Endodermal cell (in vitro differentiated cells): ENCODE results near the gene ANLN. TPM values are rescaled to one million over a fixed set of nuclear protein-coding genes. Genes with fewer than 3 reads are reported as not detected.

Experiments
- DNase-seq: peaks from one replicate; pipeline ENCODE4 v3.0.0-alpha.2; 2017
- H3K27ac ChIP-seq: 2 replicates; pipeline ENCODE4 v1.5.1; 2013; ENCODE audit warnings: mild to moderate bottlenecking, low read depth, low read length, moderate library complexity
- H3K27me3 ChIP-seq: 2 replicates; pipeline ENCODE4 v1.6.1; 2013; ENCODE audit warnings: mild to moderate bottlenecking, low read length, moderate library complexity; ENCODE audit not compliant: insufficient read depth, control insufficient read depth, poor library complexity, severe bottlenecking
- H3K36me3 ChIP-seq: 2 replicates; pipeline ENCODE4 v1.7.0; 2013; ENCODE audit warnings: mild to moderate bottlenecking, low read length, moderate library complexity; ENCODE audit not compliant: control insufficient read depth, insufficient read depth
- H3K4me1 ChIP-seq: one replicate; pipeline ENCODE4 v1.7.0; 2013; ENCODE audit warnings: low read length; ENCODE audit not compliant: control insufficient read depth, insufficient read depth
- H3K4me3 ChIP-seq: 2 replicates; pipeline ENCODE4 v1.5.1; 2013; ENCODE audit warnings: mild to moderate bottlenecking, low read length, moderate library complexity
- H3K9ac ChIP-seq: 2 replicates; pipeline ENCODE4 v1.6.1; 2013; ENCODE audit warnings: mild to moderate bottlenecking, low read length, moderate library complexity; ENCODE audit not compliant: poor library complexity, severe bottlenecking; ENCODE audit errors: extremely low read depth
- H3K9me3 ChIP-seq: 2 replicates; pipeline ENCODE4 v1.6.1; 2013; ENCODE audit warnings: mild to moderate bottlenecking, low read length, moderate library complexity; ENCODE audit not compliant: control insufficient read depth
- H3K27ac Mint-ChIP-seq: 2 replicates; pipeline ENCODE4 v1.8.0; 2020; ENCODE audit warnings: mixed read lengths
- H3K27me3 Mint-ChIP-seq: 2 replicates; pipeline ENCODE4 v1.8.0; 2021; ENCODE audit warnings: mild to moderate bottlenecking, mixed read lengths; ENCODE audit not compliant: insufficient read depth
- H3K36me3 Mint-ChIP-seq: 2 replicates; pipeline ENCODE4 v1.8.0; 2020; ENCODE audit warnings: low read depth, mixed read lengths
- H3K4me1 Mint-ChIP-seq: 2 replicates; pipeline ENCODE4 v1.8.0; 2020; ENCODE audit warnings: mixed read lengths
- H3K4me3 Mint-ChIP-seq: 2 replicates; pipeline ENCODE4 v1.8.0; 2020; ENCODE audit warnings: mild to moderate bottlenecking, moderate library complexity, mixed read lengths
- H3K9me3 Mint-ChIP-seq: 2 replicates; pipeline ENCODE4 v1.8.0; 2020; ENCODE audit warnings: mild to moderate bottlenecking, mixed read lengths
- CTCF ChIP-seq: fragments of 200-600 bp; sonication (generic); conservative IDR thresholded peaks from 2 replicates; pipeline ENCODE4 v1.5.0; 2021; ENCODE audit warnings: antibody characterized with exemption, mild to moderate bottlenecking
- WGBS, 2 experiments: methylation state at CpG; one replicate each; pipeline versions ENCODE4 v1.1.5 to v1.1.7; 2013; ENCODE audit warnings: missing lambda C conversion rate in 2 of 2, mixed read lengths in 1 of 2; ENCODE audit not compliant: insufficient coverage in 1 of 2, insufficient read length in 1 of 2; 5-methylcytosine and 5-hydroxymethylcytosine counted together
- total RNA-seq, 2 donors: library from RNA; stranded (reverse); fragmentation: NEBNext Ultra II Directional in 1 of 2; extraction: Animal tissue kit (Norgen Biotek cat#: 25700) in 1 of 2; gene quantifications; 2 replicates in 1 of 2; 3 replicates in 1 of 2; pipeline ENCODE4 v1.2.1, GENCODE V29; 2021

ANLN gene
- total RNA-seq, 2 donors from 2014 or later: 78.6 to 138 TPM

- Mint-ChIP-seq H3K4me1 (peaks cover 11% of the 10 kb centered on the region), H3K9me3 (no peaks in the 10 kb centered on the region), H3K27me3 (no peaks in the 10 kb centered on the region), H3K36me3 (no peaks in the 10 kb centered on the region), H3K27ac (no peak overlapping the region), H3K4me3 (no peak overlapping the region)
- no peak for TF ChIP-seq CTCF
- Histone ChIP-seq H3K4me3 (no peak overlapping the region), H3K36me3 (no peaks in the 10 kb centered on the region), H3K4me1 (no peaks in the 10 kb centered on the region), H3K9me3 (no peaks in the 10 kb centered on the region), H3K27ac (no peak overlapping the region), H3K27me3 (no peaks in the 10 kb centered on the region), H3K9ac (no peak overlapping the region)
- DNase-seq: no peak
- 73 to 89% methylated on average over 4 to 6 of the region's 7 CpGs for WGBS, 2 experiments
Measured at GRCh38 chr7:36387435-36388231, 2.0 kb upstream of the ANLN start.

- 87 to 100% methylated on average over 2 to 4 of the region's 4 CpGs for WGBS, 2 experiments
- Histone ChIP-seq H3K4me3 (no peak overlapping the region), H3K27me3 (no peaks in the 10 kb centered on the region), H3K4me1 (peaks cover 3% of the 10 kb centered on the region), H3K36me3 (no peaks in the 10 kb centered on the region), H3K9me3 (no peaks in the 10 kb centered on the region), H3K27ac (no peak overlapping the region), H3K9ac (no peak overlapping the region)
- Mint-ChIP-seq H3K27me3 (no peaks in the 10 kb centered on the region), H3K27ac (peak overlapping the region; percentile 22), H3K4me3 (peak overlapping the region; percentile 87), H3K36me3 (no peaks in the 10 kb centered on the region), H3K9me3 (no peaks in the 10 kb centered on the region), H3K4me1 (peaks cover 15% of the 10 kb centered on the region)
- no peak for DNase-seq
- TF ChIP-seq CTCF: no peak
Measured at GRCh38 chr7:36388423-36388822, 1.2 kb upstream of the ANLN start.

- peak; percentile 20 for TF ChIP-seq CTCF
- H3K27ac Mint-ChIP-seq: peak overlapping the region; percentile 99
- H3K4me1 Mint-ChIP-seq: peaks cover 24% of the 10 kb centered on the region
- no peaks in the 10 kb centered on the region for H3K27me3 Mint-ChIP-seq
- peak; percentile 97 for DNase-seq
- peaks cover 9% of the 10 kb centered on the region for H3K36me3 Mint-ChIP-seq
- Histone ChIP-seq H3K4me3 (peak overlapping the region; percentile 91), H3K27me3 (no peaks in the 10 kb centered on the region), H3K9ac (peak overlapping the region; percentile 87), H3K9me3 (peaks cover 6% of the 10 kb centered on the region), H3K36me3 (peaks cover 6% of the 10 kb centered on the region), H3K27ac (peak overlapping the region; percentile 88), H3K4me1 (peaks cover 5% of the 10 kb centered on the region)
- H3K9me3 Mint-ChIP-seq: peaks cover 7% of the 10 kb centered on the region
- WGBS, 2 experiments: 0% methylated on average over 14 to 25 of the region's 26 CpGs
- H3K4me3 Mint-ChIP-seq: peak overlapping the region; percentile 87
Measured at GRCh38 chr7:36390199-36391090, 783 bp downstream of the ANLN start.
